HG03460 (cell line): ENCODE results near the gene FOXE3.
A peak's percentile ranks its signal among the peaks of the same experiment; 100 is the strongest.

Experiments used
- ATAC-seq: cut with Tn5 transposase; IDR thresholded peaks from one replicate; pipeline ENCODE4 v1.9.1; 2021; ENCODE audit not compliant: unreplicated experiment

FOXE3 gene

DNA sequence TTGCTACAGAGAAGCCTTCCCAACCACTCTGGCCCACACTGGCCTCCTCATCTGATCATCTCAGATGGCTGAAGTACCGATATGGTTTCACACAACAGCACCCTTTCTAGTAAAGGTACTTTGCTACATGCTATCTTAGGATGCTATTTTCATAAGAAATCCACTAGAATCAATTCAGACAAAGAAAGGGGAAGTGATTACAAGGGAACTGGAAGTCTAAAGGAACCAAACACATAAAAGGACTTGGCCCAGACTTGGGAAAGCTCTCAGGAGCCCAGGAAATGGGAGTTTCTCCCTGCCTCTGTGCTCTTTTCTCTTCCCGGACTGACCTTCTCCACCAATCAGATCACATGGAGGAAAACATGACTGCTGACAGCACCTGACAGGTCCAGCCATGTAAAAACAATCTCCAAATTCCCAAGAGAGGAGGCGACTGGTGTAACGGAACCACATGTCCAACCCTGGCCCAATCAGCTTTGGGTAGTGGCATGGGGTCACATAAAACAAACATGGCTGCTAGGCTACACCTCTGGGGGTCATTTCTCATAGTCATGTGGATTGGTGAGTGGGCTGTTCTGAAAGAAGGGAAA is 12.7 kb upstream of the FOXE3 start:
- ATAC-seq, result no peak

GRCh38 chr1:47405697-47406096 is 10.4 kb upstream of the FOXE3 start:
- ATAC-seq, result no peak

GRCh38 chr1:47406966-47407365 is 9.1 kb upstream of the FOXE3 start:
- no peak for ATAC-seq

- ATAC-seq, result no peak
Measured at GRCh38 chr1:47407481-47407880, 8.6 kb upstream of the FOXE3 start.

GRCh38 chr1:47409311-47410067 is 6.6 kb upstream of the FOXE3 start:
- ATAC-seq, result no peak

DNA sequence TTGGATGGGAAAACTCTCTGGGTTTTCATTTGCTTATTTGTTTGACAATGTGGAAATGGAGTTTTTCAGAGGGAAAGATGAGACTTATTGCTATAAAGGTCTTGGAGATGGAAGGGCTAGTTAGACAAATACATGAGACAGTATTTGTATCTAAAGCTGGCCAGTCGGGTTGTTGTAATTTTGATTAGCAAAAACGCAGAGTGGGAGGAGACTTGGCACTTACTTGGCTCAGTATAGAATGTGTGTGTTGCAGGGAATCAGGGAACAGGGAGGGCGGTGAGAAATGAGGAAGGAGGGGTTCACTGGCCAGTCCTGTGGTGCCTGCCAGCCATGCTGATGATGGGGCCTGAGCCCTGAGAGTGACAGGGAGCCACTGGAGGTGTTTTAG is 6.0 kb upstream of the FOXE3 start:
- ATAC-seq, result no peak

GRCh38 chr1:47411436-47411835 is 4.6 kb upstream of the FOXE3 start:
- no peak for ATAC-seq

DNA sequence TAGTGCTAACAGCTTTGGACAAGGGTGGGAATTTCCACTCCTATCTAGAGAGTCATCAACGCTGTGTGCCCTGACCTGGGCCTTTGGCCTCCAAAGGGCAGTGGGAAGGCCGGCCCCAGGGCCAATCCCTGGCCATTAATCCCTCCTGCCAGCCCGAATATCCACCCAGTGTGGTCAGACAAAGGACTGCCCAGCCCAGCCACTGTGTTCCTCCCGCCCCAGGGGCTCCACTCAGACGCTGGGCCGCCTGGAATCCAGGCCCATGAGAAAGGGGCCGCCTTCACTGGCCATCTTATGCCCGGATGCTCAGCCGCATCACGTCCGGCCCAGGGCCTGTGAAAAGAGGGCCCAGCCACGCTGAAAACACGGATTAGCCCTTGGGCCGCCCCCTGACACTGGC is 3.6 kb upstream of the FOXE3 start:
- ATAC-seq, result no peak

DNA sequence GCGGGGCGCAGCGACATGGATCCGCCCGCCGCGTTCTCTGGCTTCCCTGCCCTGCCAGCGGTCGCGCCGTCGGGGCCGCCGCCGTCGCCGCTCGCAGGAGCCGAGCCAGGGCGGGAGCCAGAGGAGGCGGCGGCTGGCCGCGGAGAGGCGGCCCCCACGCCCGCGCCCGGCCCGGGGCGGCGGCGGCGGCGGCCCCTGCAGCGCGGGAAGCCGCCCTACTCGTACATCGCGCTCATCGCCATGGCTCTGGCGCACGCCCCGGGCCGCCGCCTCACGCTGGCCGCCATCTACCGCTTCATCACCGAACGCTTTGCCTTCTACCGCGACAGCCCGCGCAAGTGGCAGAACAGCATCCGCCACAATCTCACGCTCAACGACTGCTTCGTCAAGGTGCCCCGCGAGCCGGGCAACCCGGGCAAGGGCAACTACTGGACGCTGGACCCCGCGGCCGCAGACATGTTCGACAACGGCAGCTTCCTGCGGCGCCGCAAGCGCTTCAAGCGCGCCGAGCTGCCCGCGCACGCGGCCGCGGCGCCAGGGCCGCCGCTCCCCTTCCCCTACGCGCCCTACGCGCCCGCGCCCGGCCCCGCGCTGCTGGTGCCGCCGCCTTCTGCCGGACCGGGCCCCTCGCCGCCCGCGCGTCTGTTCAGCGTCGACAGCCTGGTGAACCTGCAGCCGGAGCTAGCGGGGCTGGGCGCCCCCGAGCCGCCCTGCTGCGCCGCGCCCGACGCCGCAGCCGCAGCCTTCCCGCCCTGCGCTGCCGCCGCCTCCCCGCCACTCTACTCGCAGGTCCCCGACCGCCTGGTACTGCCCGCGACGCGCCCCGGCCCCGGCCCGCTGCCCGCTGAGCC is 459 bp downstream of the FOXE3 start:
- no peak for ATAC-seq

GRCh38 chr1:47417170-47418044 is 1.3 kb downstream of the FOXE3 start:
- no peak for ATAC-seq

GRCh38 chr1:47418122-47418521 is 2.0 kb downstream of the FOXE3 start:
- no peak for ATAC-seq

DNA sequence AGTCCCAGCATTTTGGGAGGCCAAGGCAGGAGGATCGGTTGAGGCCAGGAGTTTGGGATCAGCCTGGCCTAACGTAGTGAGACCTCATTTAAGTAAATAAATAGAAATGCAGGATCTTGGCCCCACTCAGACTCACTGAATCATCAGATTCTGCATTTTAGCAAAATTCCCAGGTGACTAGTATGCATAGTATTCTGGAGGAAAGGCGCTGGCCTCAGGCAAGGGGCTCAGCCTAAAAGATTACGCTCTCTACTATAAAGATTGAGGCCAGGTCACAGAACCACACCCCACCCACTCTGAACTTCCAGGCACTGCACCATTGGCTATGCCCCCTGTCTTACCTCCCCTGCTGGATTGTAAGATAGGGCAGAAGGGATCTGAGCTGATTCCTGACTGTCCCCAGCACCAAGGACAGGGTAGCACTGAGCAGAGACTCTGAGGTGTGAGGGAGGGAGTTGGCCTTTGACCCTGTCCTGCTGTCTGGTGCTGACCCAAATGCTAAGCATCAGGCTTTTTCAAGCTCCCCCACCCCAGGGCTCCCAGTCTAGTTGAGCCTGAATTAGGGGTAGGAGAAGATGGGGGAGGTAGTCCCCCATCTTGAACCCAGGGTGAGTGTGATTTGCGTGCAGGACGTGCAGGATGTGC is 2.7 kb downstream of the FOXE3 start:
- ATAC-seq, result no peak

DNA sequence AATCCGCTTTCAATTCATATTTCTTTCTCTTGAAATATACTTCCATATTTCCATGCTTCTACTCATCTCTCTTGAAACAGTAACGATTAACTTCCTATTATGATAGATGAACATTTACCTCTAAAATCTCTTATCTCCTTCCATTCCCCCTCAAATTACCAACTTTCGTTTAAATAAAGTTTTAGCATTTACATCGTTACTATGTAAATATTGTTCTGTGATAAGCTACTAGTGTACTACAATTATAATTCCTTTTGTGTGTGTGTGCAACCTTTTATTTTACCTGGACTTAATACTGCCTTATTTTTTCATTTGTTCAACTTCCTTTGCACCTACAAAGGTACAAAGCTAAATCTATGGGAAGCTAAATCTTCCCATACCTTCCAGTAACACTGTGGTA is 4.5 kb downstream of the FOXE3 start:
- ATAC-seq, result no peak

- no peak for ATAC-seq
Measured at GRCh38 chr1:47423872-47424271, 7.8 kb downstream of the FOXE3 start.

GRCh38 chr1:47424336-47424982 is 8.4 kb downstream of the FOXE3 start:
- no peak for ATAC-seq

DNA sequence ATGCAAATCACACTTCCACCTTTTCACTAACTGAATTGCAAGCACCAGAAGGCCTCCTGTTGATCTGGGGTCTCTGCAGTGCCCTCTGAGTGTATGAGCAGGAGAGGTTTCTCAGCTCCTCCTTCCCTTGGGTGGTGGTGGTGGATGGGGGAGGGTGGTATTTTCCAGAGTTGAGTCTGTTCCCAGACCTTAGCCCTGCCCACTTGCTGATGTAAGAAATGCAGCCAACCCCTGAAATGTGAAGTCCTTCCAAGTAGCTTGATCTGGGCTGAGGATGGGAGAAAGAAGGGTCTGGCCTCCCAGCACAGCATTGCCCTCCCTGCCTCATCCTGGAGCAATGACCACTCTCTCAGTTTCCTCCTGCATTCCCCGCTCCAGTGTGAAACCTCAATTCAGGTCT is 15.4 kb downstream of the FOXE3 start:
- no peak for ATAC-seq

GRCh38 chr1:47432071-47433036 is 16.3 kb downstream of the FOXE3 start:
- peak; percentile 36 for ATAC-seq

DNA sequence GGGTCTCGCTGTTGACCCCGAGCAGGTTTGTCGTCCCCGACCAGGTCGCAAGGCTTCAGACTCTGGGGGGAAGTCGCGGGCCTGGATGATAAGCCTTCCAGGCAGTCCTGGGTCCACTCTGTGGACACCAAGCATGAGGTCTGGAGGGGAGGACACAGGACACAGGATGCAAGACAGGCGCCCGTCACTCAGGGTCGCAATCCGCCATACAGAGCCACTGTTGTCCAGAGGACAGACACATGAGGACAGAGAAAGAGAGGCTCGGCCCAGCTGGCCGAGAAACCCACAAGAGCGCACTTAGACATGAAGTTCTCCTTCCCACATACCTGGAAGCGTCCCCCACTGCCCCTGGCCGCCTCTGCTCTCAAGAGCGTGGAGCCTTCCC is 16.9 kb downstream of the FOXE3 start:
- ATAC-seq, result no peak

DNA sequence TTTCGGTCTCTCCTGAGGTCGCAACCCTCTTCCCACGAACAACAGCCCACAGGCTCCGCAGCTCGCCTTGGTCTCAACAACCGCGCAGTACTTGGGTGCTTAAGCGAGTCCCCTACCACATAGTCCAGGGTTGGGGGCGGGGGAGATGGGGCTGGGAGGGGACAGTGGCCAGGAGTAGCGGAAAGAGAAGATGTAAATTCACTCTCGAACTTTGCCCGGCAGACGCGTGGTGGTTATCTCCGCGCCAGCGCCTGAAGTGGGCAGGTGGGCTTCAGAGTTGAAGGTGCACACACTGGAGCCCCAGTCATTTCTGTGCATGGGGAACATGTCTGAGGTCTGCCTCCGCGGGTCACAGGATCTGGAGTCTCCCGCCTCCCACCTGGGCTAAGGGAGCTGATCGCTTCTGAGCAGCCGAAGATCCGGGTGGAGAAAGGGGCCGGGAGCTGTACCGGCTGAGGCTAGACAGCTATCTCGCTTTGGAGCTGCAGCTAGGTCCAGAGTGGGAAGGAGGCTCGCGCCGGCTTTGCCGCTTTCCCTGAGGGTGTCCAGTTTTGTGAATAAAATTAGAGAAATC is 17.5 kb downstream of the FOXE3 start:
- ATAC-seq, result no peak
